ENCODE measurements around the gene PIEZO1. TPM values are rescaled to one million over a fixed set of nuclear protein-coding genes. Genes with fewer than 3 reads are reported as not detected.

The PIEZO1 gene
- total and polyA plus RNA-seq, 9 of the 15 experiments (the other 6 are each of a cell fraction or from before 2014, with no cell fraction given), result 3.6 to 432 (median 131) TPM

DNA sequence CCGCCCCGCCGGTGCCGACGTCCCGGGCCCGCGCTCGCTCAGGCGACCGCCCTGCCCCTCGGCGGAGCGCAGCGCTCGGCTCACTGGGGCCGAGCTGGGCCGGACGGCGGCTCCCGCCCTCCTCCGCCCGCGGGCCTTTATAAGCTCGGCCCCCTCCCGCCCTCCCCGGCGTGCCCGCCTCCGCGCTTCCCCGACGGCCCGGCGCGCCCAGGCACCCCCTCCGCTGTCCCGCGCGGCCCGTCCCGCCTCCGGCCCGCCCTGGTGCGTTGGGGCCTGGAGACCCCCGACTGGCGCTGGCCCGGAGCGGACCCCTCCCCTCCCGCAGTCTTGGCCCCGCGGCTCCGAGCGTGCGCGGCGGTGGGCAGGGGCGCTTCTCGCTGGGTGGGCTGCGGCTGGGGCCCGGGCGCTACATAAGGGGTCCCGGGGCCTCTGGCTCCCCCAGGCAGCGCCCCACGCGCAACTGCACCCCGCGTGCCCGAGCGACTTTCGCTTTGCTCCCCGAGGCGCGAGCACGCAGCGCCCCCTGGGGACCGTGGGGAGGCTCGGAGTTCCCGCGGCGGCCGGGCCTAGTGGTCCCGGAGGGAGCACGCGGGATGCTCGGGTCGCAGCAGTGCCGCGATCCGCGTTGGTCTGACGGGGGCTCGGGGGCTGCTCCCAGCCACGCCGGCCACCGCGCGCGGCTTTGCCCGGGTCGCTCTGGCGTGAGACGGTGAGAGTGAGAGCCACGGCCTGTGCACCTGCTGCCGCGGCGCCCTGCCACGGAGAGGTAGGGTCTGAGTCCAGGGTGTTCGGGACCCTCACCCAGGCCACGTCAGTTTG, at the start of gene PIEZO1 (continued):
- TF ChIP-seq RCOR1 (IDR thresholded peaks at IDR 0.05; ENCODE audit: borderline replicate concordance in 1 of 2, low read depth in 2 of 2, low read length in 2 of 2) (peak; percentile 30 to 44; a peak in 1 of 4 replicates), ZNF444 (CRISPR knock-in tag; IDR thresholded peaks at IDR 0.05) (no peak), ETV6 (IDR thresholded peaks at IDR 0.05; ENCODE audit: borderline replicate concordance in 1 of 2, low read depth in 2 of 2, low read length in 1 of 2) (no peak), ETV6 (CRISPR knock-in tag; IDR thresholded peaks at IDR 0.05; ENCODE audit: borderline replicate concordance) (peak; percentile 97), FOSL1 (tag; conservative IDR thresholded peaks at IDR 0.05) (0 out of 2 replicates have a peak, but pooled peaks have one; percentile 9), RBFOX2 (IDR thresholded peaks at IDR 0.05; ENCODE audit: low read depth, low read length) (peak; percentile 78), TBP (optimal IDR thresholded peaks at IDR 0.05; ENCODE audit: low read depth, low read length) (peak; percentile 93), NR2C2 (CRISPR knock-in tag; IDR thresholded peaks at IDR 0.05) (peak; percentile 44; the same call in 1 of the 2 replicates), NR2C2 (tag; IDR thresholded peaks at IDR 0.05) (no peak; the same call in 1 of the 2 replicates), ARID2 (IDR thresholded peaks at IDR 0.05) (peak; percentile 89), ZNF41 (CRISPR knock-in tag; conservative IDR thresholded peaks at IDR 0.05) (no peak), POLR2AphosphoS5 (IDR thresholded peaks at IDR 0.05; ENCODE audit: control insufficient read depth, insufficient read depth, low read depth, low read length) (peak; percentile 81), HDAC1 (IDR thresholded peaks at IDR 0.05) (peak; percentile 50 to 95; a peak in 2 of 4 replicates), SMAD1 (IDR thresholded peaks at IDR 0.05; ENCODE audit: low read depth, low read length, partially characterized antibody) (no peak), EHMT2 (IDR thresholded peaks at IDR 0.05) (no peak), MTA3 (IDR thresholded peaks at IDR 0.05; ENCODE audit: borderline replicate concordance) (peak; percentile 96)
- TF ChIP-seq, protein P1, sequence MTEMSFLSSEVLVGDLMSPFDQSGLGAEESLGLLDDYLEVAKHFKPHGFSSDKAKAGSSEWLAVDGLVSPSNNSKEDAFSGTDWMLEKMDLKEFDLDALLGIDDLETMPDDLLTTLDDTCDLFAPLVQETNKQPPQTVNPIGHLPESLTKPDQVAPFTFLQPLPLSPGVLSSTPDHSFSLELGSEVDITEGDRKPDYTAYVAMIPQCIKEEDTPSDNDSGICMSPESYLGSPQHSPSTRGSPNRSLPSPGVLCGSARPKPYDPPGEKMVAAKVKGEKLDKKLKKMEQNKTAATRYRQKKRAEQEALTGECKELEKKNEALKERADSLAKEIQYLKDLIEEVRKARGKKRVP (CRISPR knock-in tag; IDR thresholded peaks at IDR 0.05), result peak; percentile 56; the same call in 1 of the 2 replicates
- TF ChIP-seq, protein P2, sequence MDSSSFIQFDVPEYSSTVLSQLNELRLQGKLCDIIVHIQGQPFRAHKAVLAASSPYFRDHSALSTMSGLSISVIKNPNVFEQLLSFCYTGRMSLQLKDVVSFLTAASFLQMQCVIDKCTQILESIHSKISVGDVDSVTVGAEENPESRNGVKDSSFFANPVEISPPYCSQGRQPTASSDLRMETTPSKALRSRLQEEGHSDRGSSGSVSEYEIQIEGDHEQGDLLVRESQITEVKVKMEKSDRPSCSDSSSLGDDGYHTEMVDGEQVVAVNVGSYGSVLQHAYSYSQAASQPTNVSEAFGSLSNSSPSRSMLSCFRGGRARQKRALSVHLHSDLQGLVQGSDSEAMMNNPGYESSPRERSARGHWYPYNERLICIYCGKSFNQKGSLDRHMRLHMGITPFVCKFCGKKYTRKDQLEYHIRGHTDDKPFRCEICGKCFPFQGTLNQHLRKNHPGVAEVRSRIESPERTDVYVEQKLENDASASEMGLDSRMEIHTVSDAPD (CRISPR knock-in tag; IDR thresholded peaks at IDR 0.05), result no peak
- TF ChIP-seq, protein P3, sequence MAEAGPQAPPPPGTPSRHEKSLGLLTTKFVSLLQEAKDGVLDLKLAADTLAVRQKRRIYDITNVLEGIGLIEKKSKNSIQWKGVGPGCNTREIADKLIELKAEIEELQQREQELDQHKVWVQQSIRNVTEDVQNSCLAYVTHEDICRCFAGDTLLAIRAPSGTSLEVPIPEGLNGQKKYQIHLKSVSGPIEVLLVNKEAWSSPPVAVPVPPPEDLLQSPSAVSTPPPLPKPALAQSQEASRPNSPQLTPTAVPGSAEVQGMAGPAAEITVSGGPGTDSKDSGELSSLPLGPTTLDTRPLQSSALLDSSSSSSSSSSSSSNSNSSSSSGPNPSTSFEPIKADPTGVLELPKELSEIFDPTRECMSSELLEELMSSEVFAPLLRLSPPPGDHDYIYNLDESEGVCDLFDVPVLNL (CRISPR knock-in tag; IDR thresholded peaks at IDR 0.05; ENCODE audit: low read depth), result peak; percentile 85
- TF ChIP-seq, protein P4, sequence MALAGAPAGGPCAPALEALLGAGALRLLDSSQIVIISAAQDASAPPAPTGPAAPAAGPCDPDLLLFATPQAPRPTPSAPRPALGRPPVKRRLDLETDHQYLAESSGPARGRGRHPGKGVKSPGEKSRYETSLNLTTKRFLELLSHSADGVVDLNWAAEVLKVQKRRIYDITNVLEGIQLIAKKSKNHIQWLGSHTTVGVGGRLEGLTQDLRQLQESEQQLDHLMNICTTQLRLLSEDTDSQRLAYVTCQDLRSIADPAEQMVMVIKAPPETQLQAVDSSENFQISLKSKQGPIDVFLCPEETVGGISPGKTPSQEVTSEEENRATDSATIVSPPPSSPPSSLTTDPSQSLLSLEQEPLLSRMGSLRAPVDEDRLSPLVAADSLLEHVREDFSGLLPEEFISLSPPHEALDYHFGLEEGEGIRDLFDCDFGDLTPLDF (CRISPR knock-in tag; IDR thresholded peaks at IDR 0.05), result peak; percentile 97
